Epithelial cell of esophagus (primary cell): ENCODE data around the gene ROPN1L.

Experiments used
- DNase-seq: peaks from one replicate; pipeline ENCODE4 v3.0.0; 2010; ENCODE audit warnings: low read depth
- H3K4me3 ChIP-seq: 2 replicates; pipeline ENCODE4 v1.5.1; 2011; ENCODE audit warnings: mild to moderate bottlenecking, low read length, control low read depth
- CTCF ChIP-seq: IDR thresholded peaks from 2 replicates; pipeline ENCODE4 v1.5.1; 2011; ENCODE audit warnings: low read depth, mild to moderate bottlenecking, low read length, control low read depth, inconsistent platforms; ENCODE audit not compliant: insufficient read depth; ENCODE audit errors: missing control alignments

Gene ROPN1L

GRCh38 chr5:10469253-10470050 is 27.8 kb downstream of the ROPN1L start:
- no peak overlapping the region for H3K4me3 ChIP-seq
- DNase-seq: peak; percentile 72
- no peak for TF ChIP-seq CTCF

- H3K4me3 ChIP-seq: no peak overlapping the region
- TF ChIP-seq CTCF: no peak
- DNase-seq: no peak
These were observed 29.0 kb downstream of the ROPN1L start for GRCh38 chr5:10470669-10471068.

GRCh38 chr5:10471677-10472076 is 30.0 kb downstream of the ROPN1L start:
- no peak for TF ChIP-seq CTCF
- no peak overlapping the region for H3K4me3 ChIP-seq
- no peak for DNase-seq

DNA sequence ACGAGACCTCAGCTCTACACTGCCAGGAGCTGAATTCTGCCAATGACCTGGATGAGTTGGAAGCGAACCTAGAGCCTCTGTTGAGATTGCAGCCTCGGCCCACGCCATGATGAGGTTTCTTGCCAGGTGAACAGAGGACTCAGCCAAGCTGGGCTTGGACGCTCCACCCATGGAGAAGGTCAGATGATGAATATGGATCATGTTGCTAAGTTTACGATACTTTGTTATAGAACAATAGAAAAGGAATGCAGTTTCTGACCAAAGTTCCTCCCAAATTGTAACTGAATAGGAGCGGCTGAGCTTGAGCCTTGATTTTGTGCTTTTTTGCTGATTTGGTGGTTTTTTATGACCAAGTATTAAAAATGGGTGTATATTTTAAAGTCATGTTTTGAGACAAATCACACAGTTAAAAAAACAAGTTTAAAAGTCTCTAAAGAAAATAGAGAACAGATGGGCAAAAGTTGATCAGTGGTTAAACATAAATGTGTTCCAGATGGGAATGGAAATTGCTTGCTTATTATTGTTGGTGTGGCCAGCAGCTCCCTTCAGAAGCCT is 32.9 kb downstream of the ROPN1L start:
- H3K4me3 ChIP-seq: no peak overlapping the region
- TF ChIP-seq CTCF: no peak
- DNase-seq: no peak

DNA sequence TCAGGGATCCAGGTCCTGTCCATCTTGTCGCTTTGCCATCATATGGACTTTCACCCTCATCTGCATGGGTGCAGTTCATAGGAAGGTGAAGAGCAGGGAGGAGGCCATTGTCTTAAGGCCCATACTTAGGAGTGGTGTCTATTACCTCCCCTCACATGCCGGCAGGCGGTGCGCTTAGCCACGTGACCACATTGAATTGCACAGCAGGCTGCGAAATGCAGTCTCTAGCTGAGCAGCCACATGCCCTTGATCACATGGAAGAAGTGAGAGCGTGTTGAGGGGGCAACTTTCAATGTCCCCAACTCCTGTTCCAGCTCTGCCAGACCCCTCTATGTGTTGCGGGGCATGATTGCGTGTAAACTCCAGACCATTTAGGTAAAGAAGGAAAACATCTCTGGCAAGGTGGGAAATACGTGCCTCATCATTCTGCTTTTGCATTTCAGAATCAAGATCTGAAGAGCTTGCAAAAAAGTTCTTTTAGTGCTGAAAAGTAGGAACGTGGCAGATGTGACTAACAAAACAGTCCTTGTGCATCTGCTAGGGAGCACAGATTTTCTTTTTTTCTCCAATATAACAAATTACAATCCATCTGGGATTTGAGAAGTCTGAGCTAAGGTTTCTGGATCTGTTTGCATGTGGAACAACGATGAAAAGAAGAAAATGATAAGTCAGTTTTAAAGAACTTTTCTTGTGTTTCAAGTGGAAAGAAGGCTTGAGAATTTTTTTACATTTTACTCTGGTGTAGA is 34.4 kb downstream of the ROPN1L start:
- no peak overlapping the region for H3K4me3 ChIP-seq
- DNase-seq: no peak
- no peak for TF ChIP-seq CTCF

- no peak for TF ChIP-seq CTCF
- no peak overlapping the region for H3K4me3 ChIP-seq
- no peak for DNase-seq
These were observed 35.2 kb downstream of the ROPN1L start for GRCh38 chr5:10476878-10477277.
